GM19397 (cell line): Measurements from ENCODE around the gene MID1.
A peak's percentile ranks its signal among the peaks of the same experiment; 100 is the strongest.

ENCODE experiments used
- ATAC-seq: cut with Tn5 transposase; IDR thresholded peaks from one replicate; pipeline ENCODE4 v1.9.1; 2021; ENCODE audit warnings: mild to moderate bottlenecking, moderate library complexity; ENCODE audit not compliant: unreplicated experiment

MID1 gene

DNA sequence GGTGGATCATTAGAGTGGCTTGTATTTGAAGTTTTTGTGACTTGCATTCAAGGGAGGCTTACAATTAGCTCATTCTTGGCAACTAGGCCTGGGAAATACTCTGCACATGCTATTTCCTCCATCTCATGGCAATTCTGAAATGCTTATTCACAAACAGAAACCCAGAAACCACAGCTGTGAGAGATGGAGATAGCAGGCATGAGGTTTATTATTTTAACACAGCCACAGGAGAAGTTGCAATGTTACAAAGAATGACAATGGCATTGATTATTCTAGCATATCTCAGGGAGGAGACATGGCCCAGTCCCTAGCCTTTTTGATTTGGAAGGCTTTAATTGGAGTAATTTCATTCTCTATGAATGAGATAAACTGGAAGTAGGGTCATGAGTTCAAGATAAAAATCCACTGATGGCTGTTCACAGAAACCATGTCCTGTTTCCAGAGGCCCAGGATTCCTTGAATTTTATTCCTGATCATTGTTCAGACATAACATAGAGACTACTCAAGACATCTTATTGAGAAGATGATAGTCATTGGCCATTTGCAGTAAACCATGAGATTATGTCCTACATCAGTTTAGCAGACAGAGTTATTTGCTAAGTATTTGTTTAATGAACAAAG lies 123.9 kb downstream of the MID1 start:
- no peak for ATAC-seq

DNA sequence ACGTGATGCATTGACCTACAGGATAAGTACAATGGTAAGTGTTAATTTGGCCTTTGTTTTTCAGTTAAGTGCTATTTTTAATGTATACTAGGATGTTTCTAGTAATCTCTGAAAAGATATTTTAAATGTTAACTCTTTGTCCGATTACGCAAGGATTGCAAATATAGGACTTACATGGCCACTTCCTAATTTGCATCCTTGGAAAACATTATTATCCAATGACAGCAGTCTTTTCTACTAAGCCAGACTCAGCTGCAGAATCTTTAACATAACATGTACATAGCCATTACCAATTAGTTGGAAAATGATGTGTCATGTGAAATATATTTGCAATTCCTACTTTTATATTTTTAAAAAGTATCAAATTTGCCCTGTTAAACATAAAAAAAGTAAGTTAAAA lies 124.7 kb downstream of the MID1 start:
- no peak for ATAC-seq

DNA sequence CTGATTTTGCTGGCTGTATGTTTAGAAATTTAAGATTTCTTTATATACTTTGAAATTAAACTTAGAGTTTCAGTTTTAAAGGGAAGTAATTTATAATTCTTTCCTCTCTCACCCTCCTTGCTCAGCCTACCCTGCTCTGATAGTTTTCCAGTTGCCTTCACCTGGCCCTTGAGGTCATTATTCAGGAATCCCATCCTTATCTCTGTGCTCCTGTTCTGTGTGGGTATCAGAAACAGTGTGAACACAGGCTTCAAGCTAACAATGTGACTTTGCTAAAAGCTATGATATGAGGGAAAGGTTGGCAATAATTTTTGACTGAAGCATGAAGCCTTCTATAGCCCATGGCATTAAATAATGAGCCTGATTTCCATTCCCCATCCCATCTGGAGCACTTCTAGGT lies 128.1 kb downstream of the MID1 start:
- ATAC-seq: no peak

DNA sequence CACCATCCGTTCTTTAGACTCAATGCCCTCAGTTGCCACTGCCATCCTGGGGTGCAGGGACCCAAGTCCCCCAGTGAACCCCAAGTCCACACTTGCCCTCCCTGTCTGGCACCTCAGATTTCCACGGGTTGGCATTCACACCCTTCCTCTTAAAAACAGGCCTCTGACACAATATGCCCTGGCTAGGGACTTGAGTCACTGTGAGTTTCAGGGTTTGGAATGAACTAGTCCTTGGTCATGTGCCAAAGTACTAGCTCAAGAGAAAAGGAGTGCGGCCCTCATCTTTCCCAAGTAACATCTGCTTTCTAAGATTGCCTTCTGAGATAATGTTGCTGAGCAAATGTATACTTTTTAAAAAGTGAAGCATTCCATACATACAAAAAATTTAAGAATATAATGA lies 134.0 kb downstream of the MID1 start:
- no peak for ATAC-seq

DNA sequence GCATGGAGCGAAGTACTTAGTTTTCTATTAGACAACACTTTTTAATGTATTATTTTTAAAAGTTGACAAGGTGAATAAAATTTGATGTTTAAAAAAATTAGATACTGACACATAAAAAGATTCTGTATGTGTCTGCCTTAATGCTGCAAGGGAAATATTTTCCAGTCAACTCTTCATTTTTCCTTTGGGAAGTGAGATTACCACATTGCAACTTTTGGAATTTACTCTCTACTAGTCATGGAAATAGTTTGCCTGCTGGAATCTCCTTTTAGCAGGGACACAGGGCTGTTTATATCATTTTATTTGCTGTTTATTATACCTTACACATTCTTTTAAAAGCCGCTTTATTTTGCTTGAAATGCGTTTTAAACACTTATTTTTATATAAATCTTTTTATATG lies 135.1 kb downstream of the MID1 start:
- no peak for ATAC-seq

DNA sequence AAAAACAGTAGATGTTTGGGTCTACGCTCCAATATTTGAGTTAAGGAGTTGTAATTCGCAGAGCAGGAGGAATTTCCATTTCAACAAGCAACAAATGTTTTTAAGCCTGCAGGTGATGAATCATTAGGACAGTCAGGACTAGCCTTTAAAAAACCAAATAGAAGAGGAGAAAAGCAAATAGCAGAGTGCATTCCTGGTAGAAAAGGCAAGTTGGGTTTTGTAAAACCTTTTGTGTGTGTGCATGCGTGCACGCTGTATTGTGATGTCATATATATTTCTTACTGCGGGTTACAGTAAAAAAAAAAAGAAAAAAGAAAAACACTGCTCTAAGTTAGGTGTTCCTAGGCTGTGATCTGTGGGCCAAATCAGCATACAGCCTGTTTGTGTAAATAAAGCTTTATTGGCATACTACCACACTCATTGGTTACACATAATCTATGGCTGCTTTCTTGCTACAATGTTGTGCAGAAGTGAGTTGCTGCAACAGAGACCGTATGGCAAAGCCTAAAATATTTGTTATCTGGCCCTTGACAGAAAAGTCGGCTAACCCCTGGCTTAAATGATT lies 135.6 kb downstream of the MID1 start:
- ATAC-seq: no peak

DNA sequence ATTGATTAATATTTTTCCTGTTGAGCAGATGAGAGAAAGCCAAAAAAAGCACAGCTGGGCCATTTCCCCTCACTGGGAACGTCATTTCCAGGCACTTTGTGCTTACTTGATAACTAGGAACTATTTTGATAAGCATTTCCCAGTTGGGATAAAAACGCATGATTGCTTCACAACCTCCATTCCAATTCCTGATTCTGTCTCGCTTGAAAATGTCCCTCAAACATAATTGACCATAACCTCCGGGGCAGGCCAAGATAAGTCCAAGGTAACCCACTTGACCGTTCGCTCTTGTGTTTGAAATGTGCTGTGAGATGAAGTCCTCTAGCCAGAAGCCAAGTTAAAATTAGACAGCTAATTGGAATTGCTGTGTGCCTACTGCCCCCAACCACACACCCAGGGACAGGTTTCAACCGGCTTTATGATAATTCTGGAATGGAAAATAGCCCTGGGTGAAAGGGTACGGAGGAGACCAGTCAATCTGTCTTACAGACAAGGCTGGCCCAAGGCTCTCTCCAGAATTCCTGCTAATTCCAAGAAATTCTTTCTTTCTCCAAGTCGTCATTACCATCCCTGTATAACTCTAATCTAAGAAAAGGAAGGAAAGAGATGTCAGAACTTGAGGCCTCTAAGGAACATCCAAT lies 137.1 kb downstream of the MID1 start:
- no peak for ATAC-seq

DNA sequence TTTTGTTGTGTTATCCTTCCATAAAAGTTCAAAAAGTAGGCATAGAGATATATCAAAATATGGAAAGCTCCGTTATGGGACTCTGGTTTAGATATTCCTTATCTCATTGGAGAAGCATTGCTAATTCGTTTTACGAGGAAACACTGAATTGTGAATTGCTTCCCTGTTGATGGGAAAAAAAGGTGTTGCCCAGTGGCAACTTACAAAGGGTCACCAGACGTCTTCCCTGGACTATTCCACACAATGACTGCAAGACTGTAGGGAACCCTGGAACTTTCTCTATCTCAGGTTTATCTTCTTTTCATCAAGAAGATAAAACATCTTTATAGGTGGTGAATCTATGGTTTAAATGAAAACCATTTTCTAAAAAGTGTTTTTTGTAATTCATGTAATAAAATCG lies 137.7 kb downstream of the MID1 start:
- no peak for ATAC-seq

DNA sequence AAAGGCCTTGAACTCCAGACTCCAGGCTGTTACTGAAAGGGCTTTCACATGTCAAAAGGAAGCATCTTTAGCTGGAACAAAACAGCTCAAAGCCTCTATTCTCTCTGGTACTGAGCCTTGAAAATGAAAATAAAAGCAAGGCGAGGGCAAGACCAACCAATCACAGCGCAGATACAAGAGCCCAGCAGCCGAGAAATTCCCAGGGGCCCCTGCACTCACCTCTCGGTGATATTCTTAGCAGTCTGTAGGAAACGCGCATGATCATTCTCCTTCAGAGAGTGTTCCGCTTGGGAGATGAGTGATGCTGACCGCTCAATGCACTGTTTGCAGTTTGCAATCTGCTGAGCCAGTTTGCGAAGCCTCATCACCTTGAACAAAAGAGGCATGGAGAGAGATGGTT lies 138.1 kb downstream of the MID1 start:
- ATAC-seq: peak; percentile 78

DNA sequence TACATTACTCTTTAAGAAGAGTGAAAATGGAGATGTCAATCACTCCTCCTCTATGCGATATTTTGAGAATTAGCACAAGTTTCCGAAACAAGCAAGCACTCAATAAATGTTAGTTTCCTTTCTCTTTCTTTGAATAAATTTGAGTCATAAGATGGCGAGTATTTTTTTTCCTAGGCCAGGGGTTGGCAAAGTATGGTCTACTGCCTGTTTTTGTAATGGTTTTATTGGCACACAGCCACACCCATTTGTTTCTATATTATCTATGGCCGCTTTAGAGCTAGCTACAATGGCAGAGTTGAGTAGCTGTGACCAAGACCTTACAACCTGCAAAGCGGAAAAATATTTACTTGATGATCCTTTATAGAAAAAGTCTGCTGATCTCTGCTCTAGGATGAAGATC lies 139.5 kb downstream of the MID1 start:
- ATAC-seq: no peak

DNA sequence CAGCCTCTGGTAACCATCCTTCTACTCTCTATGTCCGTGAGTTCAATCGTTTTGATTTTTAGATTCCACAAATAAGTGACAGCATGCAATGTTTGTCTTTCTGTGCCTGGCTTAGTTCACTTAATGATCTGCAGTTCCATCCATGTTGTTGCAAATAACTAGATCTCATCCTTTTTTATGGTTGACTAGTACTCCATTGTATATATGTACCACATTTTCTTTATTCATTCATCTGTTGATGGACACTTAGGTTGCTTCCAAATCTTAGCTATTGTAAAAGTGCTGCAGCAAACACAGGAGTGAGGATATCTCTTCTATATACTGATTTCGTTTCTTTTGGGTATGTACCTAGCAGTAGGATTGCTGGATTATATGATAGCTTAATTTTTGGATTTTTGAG lies 140.9 kb downstream of the MID1 start:
- ATAC-seq: no peak

DNA sequence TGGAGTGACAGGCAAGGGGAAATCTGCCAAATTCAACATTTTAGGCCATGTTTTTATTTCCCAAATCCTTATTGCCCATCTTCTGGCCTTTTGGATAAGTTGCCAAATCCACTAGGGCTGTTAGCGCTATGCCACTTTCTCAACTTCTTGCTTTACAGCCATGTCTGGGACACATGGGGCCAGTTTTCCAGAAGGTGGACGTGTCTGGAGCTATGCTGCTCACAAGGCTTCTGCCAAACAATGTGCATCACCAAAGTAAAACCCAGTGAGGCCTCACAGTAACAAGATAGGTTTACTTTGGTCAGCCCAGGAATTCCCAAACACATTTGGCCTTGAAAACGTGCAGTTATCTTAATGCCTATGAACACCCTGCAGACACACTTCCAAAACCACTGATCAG lies 142.9 kb downstream of the MID1 start:
- ATAC-seq: no peak

DNA sequence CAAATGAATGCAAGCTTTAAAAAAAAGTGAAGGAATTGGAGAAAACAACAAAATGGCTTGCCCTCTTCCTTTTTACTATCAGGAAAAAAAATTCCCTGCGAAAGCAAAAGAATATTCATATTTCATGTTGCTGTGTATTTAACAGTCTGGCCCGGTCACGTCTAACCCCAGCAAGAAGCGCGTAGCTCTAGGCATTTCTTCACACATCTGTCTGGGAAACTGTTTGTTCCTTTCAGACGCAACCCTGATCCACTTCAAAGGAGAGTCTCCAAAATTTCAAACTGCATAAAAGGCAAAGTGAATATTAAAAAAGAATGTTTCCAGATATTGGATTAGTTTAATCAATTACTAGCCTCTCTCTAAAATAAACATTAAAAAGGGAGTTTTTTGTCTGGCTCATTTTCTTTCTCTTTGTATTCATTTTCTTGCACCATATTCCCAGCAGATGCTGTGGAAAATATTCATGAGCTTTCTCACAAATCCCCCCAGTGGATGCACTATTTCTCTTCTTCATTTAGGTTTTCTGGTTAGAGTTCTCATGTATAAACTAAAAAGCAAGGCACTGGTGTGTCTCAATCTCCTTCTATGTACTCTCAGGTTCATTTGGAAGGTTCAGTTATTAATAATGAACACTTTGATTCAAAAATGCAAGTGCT lies 145.3 kb downstream of the MID1 start:
- ATAC-seq: no peak

DNA sequence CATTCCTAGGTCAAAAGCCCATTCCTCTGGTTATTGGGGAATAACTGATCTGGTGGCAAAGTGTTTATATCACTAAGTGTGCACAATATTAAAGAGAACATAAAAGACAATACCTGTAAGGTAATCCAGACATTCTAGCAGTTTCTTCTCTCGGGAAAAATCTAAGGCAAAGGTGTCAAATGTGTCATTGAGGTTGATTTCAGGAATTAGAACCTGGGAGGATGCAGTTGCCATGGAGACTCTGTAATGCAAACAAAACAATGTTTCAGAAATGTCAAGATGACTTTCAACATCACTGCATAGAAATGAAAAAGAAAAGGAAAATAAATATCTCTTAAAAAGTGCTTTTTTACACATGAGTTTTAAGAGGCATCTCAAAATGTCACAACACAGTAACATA lies 145.9 kb downstream of the MID1 start:
- no peak for ATAC-seq

DNA sequence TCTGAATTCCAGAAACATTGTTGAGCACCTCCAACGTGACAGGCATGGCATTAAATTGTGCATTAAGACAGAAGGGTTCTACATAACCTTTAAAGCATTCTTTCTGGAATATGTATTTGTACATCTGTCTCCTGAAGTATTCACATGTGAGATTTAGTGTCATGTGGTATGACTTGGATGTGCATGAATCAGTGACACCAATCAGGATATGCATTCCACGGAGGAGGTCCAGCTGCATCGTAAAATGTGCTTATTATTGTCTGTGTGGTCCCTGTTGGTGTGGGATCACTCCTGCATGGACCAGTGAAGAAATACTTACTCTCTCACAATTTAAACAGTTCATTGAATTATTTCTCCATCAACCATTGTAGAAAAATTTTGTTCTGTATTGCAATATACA lies 149.0 kb downstream of the MID1 start:
- ATAC-seq: no peak

DNA sequence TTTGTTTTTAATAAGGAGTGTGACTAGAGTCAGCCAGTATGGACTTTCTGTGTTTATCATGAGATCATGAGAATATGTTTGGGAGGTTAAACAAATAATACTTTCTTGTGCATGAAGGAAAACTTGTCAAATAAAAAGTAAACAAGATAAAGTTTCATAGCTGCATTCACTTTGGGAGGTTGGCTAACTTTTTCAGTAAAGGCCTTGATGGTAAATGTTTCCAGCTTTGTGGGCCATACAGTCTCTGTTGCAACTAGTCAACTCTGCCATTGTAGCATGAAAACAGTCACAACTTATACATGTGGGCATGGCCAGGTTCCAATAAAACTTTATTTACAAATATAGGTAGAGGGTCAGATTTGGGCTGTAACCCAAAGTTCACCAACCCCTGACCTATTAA lies 150.4 kb downstream of the MID1 start:
- ATAC-seq: no peak

DNA sequence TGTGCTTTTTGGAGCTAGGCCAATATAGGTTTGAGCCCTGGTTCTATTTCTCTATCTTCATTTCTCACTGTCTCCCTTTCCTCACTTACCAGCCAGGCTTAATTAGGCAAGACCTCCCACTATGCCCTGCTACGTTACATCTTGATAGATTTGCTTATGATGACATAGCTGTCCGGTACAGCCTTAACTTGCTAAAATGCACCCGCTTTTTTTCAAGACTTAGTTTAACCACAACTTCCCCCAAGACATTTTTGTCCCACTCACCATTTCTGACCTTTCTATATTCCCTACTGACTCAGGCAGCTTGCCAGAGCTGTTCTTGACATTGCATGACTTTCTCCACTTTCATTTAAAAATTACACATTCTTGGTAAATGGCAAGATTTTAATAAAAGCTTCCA lies 152.6 kb downstream of the MID1 start:
- no peak for ATAC-seq

DNA sequence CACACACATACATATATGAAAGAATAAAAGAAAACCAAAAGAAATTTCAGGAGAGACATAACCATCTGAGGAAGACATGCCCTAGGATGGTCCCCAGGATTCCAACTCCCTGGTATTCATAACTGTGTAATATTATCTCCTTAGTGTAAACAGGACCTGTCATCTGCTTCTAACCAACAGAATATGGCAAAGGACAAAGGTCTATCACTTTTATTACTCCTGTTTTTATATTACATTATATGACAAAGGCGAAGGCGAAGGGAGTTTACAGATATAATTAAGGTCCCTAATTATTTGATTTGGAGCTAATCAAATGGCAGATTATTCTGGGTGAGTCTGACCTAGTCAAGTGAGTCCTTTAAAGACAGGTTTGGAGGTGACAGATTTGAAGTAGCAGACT lies 155.1 kb downstream of the MID1 start:
- ATAC-seq: no peak

DNA sequence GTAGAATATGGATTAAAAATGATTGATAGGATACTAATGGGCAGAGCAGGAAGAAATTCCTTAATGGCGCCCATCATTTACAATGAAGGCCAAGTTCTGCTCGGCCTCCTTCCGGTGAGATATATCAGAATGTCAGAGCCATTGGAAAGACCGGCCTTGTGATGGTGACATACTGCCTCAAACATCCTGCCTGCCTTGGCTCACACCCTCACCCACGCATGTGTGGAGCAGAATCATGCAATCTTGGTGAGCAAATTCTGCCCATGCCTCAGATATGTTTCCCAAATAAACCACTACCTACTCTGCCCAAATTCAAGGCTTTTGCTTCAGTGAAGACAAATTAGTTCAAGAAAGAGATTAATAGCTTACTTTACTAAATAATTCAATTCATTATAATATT lies 163.3 kb downstream of the MID1 start:
- ATAC-seq: no peak

DNA sequence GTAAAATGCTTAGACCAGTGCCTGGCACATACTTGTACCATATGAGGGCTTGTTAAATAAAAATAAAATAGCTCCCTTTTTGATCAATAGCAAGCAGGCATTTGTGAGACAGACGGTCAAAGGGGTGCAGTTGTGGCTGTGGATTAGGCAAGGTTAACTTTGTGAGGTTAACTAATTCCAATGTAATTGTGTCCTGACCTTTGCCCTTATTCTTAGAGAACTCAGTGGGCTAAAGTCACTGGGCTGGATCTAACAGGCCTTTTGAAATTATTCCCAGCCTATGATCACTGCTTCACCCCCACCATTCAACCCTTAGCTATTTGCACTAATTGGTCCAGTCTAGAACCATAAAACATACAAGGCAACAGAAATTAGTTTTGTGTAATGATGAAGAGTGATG lies 166.4 kb downstream of the MID1 start:
- no peak for ATAC-seq

DNA sequence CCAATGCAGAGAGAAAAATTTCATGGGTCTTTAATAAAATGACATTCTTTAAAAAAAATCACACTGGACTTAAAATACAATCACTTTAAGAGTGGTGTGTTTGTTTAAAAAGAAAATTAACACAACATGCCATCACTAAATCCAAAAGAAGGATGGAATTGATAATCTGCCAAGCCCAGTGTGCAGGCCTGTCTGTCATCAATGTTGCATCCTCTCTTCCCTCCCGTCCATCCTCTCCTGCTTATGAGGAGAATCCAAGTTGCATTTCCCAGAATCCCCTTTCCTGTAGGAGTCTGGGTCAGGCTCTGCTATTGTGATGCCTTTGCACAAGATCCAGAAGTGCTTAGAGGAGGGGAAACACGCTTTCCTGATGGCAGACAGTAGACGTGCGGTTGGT lies 169.4 kb downstream of the MID1 start:
- no peak for ATAC-seq

DNA sequence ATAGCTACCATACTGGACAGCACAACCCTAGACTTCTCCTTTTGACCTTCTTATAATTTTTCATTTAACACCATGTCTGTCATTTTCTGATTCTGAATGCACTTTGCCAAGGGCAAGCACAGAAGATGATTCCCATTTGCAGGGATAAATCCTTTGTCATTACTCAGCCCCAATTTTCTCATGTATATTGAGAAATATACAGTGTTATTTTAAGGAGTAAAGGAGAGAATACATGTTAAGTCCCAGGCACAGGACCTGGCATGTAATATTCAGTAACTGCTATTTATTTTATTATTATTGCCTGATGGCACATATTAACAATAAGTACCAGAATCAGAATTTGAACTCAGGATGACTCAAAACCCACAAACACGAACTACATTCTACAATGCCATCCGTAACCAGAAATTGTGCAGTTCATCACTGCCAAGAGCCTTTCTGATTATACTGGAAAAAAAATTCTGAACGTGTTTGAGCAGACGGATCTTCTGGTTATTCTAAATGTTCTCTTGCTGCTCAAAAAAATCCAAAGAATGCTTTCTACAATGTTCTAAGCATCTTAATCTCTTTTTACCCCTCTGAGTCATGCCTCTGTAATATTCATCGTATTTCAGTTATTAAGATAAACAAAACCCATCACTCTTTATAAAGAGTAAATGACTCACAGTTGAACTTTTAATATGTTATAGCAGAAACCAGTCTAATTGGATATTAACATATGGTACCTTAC lies 170.0 kb downstream of the MID1 start:
- no peak for ATAC-seq
